Subcutaneous adipose tissue (tissue), 4 donors: Measurements from ENCODE around the gene NCS1. TPM values are rescaled to one million over a fixed set of nuclear protein-coding genes. Genes with fewer than 3 reads are reported as not detected.

Source experiments
- total RNA-seq, 4 donors: library from RNA; depleted of rRNA; stranded (reverse); fragments of >200 nt; gene quantifications; one replicate each; pipeline ENCODE4 v1.1.0, GENCODE V29; 2016
- TF ChIP-seq, protein P1 (sequence below): fragments of 450-650 bp; IDR thresholded peaks from one replicate; pipeline ENCODE4 v1.5.1; 2016; ENCODE audit warnings: low read depth, mild to moderate bottlenecking, control low read depth, antibody characterized with exemption, moderate library complexity

The NCS1 gene
- 1 to 10 TPM in 2 of 4 donors, under 1 TPM in 2; 0.19 to 4.4 (median 1.8) TPM for total RNA-seq

DNA sequence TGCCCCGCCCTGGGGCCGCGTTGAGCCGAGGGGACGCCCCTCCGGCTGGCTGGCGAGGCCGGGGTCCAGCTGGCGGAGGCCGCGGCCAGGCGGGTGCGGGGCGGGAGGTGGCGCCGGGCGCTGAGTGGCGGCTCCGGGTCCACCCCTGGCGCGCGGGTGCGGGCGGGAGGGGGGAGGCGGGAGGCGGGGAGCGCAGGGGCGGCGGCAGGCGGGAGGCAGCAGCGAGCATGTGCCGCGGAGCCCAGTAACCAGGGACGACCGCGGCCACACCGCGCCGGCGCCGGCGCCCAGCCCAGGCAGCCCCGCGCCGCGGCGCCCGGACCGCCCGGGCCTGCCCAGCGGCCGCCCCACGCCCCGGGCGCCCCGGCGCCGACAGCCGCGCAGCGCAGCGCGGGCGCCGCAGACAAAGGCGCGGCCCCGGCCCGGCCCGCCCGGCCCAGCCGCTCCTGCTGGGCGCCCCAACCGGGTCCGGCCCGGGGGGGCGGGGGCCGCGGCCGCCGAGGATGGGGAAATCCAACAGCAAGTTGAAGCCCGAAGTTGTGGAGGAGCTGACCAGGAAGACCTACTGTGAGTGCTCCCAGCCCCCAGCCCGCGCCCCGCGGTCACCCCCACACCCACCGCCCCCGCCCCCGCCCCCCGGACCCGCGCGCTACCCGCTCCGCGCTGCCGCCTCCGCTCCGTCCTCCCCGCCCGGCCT lies at the start of gene NCS1:
NCS1 (plus strand) TSS at position 244 of the 697 bp plus-strand sequence; CDS start at position 504, 260 bp downstream.
- TF ChIP-seq, protein P1, sequence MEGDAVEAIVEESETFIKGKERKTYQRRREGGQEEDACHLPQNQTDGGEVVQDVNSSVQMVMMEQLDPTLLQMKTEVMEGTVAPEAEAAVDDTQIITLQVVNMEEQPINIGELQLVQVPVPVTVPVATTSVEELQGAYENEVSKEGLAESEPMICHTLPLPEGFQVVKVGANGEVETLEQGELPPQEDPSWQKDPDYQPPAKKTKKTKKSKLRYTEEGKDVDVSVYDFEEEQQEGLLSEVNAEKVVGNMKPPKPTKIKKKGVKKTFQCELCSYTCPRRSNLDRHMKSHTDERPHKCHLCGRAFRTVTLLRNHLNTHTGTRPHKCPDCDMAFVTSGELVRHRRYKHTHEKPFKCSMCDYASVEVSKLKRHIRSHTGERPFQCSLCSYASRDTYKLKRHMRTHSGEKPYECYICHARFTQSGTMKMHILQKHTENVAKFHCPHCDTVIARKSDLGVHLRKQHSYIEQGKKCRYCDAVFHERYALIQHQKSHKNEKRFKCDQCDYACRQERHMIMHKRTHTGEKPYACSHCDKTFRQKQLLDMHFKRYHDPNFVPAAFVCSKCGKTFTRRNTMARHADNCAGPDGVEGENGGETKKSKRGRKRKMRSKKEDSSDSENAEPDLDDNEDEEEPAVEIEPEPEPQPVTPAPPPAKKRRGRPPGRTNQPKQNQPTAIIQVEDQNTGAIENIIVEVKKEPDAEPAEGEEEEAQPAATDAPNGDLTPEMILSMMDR, result no peak

DNA sequence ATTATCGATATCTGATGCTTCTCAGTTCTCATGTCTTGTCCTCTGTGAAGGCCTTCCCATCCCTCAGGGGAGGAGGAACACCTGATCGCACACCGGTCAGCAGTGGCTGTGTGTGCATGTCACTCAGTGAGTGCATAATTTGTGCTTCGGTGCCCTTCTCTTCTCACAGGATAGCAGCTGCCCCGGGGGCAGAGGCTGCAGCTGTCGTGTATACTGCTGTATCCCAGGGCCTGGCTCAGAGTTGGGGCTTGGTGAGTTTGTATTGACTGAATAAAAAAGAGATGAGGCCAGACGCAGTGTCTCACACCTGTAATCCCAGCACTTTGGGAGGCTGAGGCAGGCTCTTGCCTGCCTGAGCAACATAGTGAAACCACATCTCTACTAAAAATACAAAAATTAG lies 49.7 kb upstream of the NCS1 start:
- TF ChIP-seq, protein P1, result no peak

DNA sequence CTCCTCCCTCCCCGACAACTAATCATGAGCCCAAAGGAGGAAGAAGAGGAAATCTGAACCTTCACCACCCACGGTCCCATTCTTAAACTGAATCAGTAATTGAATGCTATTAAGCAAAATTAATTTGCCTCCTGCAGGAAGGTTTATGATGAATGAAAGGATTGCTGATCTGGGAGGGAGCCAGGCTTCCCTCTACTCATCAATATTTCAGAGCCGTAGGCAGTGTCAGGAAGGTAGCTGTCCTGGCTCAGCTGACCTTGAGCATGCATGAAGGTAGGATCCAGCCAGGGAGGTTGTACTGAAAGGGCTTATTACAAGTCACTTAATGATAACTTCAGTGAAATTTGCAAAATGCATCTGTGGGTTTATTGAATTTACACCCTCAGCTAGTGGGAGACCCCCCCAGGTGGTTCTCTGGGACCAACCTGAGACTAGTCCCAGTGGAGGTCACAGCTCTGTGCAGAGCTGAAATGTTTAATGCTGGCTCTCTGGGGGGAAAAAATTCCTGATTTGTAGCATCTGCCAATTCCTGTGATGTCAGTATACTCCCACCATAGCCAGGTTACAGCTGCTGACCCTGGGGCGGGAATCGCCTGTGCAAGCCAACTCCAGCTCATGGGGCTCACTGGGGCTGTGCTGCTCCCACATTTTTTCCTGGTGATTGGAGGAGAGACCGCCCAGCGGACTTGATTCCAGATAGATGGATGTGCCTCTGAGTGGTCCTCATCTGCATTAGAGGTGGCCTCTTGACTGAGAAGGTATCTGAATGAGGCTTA lies 47.9 kb upstream of the NCS1 start:
- TF ChIP-seq, protein P1, result no peak

DNA sequence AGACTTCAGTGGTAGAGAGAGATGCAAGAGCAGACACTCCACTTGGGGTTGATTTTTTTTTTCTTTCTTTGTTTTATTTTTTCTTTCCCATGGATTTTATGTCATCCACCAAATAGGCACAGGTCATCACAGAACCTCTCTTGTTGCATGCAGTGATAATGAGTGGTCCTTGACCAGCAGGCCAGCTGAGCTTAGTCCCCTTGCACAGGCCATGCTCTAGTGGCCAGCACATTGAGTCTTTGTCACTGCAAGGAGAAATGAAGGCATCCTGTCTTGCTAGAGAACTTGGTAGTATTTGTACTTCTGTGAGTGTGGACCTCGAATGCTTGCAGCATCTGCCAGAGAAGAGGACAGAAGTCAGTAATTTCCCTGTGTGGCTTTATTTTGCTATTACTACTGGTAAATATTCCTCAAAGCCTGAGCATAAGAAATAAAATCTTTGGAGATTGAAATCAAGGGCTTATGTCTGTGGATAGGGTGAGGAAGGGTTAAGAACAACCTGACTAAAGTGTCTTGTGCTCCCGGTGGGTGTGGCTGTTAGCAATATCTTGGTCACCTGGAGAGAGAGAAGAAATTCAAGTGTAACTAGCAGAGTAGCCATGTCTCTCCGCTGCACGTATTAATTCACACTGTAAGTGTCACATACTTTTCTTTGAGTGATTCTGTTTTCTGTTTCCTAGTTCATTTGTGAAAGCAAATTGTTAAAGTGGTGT lies 45.3 kb upstream of the NCS1 start:
- TF ChIP-seq, protein P1, result no peak

DNA sequence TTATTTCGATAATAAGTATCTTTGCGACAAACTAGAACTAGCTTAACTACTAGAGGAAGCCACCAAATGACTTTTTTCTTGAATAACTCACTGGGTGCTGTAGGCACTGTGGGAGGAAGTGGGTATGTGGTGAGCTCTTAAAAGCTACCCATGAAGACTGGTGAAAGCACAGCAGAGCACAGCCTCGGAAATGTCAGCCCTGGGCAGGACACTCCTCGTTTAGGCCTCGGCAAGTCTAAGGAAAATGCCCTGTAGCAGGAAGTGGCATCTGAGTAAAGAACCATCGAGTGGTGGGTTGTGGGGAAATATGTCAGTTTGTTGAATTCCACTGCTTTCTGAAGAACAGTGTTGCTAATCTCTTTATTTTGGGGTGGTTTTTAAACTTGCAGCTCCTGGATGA lies 44.0 kb upstream of the NCS1 start:
- TF ChIP-seq, protein P1, result no peak

DNA sequence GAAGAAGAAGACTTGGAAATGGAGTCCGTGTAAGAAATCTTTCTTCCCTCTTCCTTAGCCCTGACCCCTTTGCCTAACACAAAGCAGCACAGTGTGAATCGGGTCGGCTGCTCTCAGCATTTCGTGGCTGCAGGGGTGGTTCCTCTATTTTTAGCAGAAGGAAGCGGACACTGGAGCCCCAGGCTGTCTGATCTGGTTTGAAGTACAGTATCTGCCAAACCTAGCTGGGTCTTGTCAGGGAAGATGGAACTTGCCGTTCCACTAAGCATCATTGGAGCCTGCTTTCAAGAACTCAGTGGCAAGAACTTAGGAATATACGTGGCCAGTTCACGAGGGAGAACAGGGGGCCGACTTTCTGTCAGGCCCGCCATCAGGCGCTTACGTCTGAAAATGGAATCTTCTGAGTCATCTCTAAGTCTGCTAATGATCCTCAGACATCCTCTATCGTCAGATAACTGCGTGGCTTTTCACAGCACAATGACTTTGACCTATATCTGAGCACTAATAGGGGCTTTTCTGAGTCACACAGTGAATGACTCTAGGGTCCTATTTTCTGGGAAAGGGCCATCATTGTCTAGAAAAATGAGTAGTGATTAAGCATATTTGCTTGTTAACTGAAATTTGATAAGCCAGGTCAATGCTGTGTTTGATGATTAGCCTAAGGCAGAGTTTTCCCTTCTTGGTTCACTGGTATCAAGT lies 43.3 kb upstream of the NCS1 start:
- TF ChIP-seq, protein P1, result no peak
